ENCODE results near the gene HTT.
"Not testable (repeated sequence)": the region's sequence is repeated elsewhere in the genome, so short reads cannot be mapped to it uniquely, and the experiment has no call there.

The HTT gene

GRCh38 chr4:3082925-3083515, 8.5 kb downstream of the HTT start:
- in situ Hi-C loops (cut with MboI; ENCODE audit: low sequenced_read_pairs), result no loop called here
- no peak overlapping the region for H3K4me3 ChIP-seq
- DNase-seq (ENCODE audit: low spot score in 2 of 2), result no peak

GRCh38 chr4:3083732-3084131, 9.3 kb downstream of the HTT start:
- Histone ChIP-seq H3K36me3 (replicated peaks) (peaks cover 8% of the 10 kb centered on the region; the same call in 1 of the 2 replicates), H3K4me3 (no peak overlapping the region), H3K27me3 (ENCODE audit: low read depth) (no peaks in the 10 kb centered on the region), H3K9me3 (no peaks in the 10 kb centered on the region), H3K4me1 (no peaks in the 10 kb centered on the region)
- DNase-seq (ENCODE audit: low spot score in 2 of 2), result no peak
- in situ Hi-C loops (cut with MboI; ENCODE audit: low sequenced_read_pairs), result no loop called here

More at GRCh38 chr4:3082925-3083515, 8.5 kb downstream of the HTT start:
- Histone ChIP-seq H3K4me1 (no peaks in the 10 kb centered on the region), H3K27me3 (ENCODE audit: low read depth) (no peaks in the 10 kb centered on the region), H3K9me3 (no peaks in the 10 kb centered on the region), H3K36me3 (replicated peaks) (peaks cover 5% of the 10 kb centered on the region; the same call in 1 of the 2 replicates)

- DNase-seq (ENCODE audit: low spot score in 2 of 2), result no peak
- Histone ChIP-seq H3K27me3 (ENCODE audit: low read depth) (no peaks in the 10 kb centered on the region), H3K36me3 (replicated peaks) (peaks cover 18% of the 10 kb centered on the region), H3K4me1 (no peaks in the 10 kb centered on the region), H3K9me3 (no peaks in the 10 kb centered on the region), H3K4me3 (no peak overlapping the region)
- in situ Hi-C loops (cut with MboI; ENCODE audit: low sequenced_read_pairs), result no loop called here
Observed at GRCh38 chr4:3085948-3086670, 11.6 kb downstream of the HTT start.

- no peak for DNase-seq (ENCODE audit: low spot score in 2 of 2)
- H3K36me3 ChIP-seq (replicated peaks), result peaks cover 18% of the 10 kb centered on the region
- in situ Hi-C loops (cut with MboI; ENCODE audit: low sequenced_read_pairs), result no loop called here
- no peak overlapping the region for H3K4me3 ChIP-seq
- no peaks in the 10 kb centered on the region for H3K9me3 ChIP-seq
- H3K4me1 ChIP-seq, result no peaks in the 10 kb centered on the region
- H3K27me3 ChIP-seq (ENCODE audit: low read depth), result no peaks in the 10 kb centered on the region
Observed at GRCh38 chr4:3087115-3087797, 12.8 kb downstream of the HTT start.

- Histone ChIP-seq H3K4me1 (no peaks in the 10 kb centered on the region), H3K36me3 (replicated peaks) (peaks cover 30% of the 10 kb centered on the region), H3K9me3 (no peaks in the 10 kb centered on the region; the same call in 1 of the 2 replicates), H3K4me3 (no peak overlapping the region), H3K27me3 (ENCODE audit: low read depth) (no peaks in the 10 kb centered on the region)
- no peak for DNase-seq (ENCODE audit: low spot score in 2 of 2)
- in situ Hi-C loops (cut with MboI; ENCODE audit: low sequenced_read_pairs), result no loop called here
Observed at GRCh38 chr4:3091464-3091863, 17.0 kb downstream of the HTT start.

DNA sequence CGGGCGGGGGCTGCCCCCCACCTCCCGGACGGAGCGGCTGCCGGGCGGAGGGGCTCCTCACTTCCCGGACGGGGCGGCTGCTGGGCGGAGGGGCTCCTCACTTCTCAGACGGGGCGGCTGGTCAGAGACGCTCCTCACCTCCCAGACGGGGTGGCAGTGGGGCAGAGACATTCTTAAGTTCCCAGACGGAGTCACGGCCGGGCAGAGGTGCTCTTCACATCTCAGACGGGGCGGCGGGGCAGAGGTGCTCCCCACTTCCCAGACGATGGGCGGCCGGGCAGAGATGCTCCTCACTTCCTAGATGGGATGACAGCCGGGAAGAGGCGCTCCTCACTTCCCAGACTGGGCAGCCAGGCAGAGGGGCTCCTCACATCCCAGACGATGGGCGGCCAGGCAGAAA, 20.2 kb downstream of the HTT start:
- H3K27me3 ChIP-seq (ENCODE audit: low read depth); H3K4me3 ChIP-seq; H3K9me3 ChIP-seq; DNase-seq (ENCODE audit: low spot score in 2 of 2); in situ Hi-C loops (cut with MboI; ENCODE audit: low sequenced_read_pairs); H3K4me1 ChIP-seq: not testable (repeated sequence)
- H3K36me3 ChIP-seq (replicated peaks), result peaks cover 21% of the 10 kb centered on the region

GRCh38 chr4:3096202-3096601, 21.7 kb downstream of the HTT start:
- in situ Hi-C loops (cut with MboI; ENCODE audit: low sequenced_read_pairs), result no loop called here
- no peak for DNase-seq (ENCODE audit: low spot score in 2 of 2)
- no peaks in the 10 kb centered on the region; the same call in 1 of the 2 replicates for H3K9me3 ChIP-seq

DNA sequence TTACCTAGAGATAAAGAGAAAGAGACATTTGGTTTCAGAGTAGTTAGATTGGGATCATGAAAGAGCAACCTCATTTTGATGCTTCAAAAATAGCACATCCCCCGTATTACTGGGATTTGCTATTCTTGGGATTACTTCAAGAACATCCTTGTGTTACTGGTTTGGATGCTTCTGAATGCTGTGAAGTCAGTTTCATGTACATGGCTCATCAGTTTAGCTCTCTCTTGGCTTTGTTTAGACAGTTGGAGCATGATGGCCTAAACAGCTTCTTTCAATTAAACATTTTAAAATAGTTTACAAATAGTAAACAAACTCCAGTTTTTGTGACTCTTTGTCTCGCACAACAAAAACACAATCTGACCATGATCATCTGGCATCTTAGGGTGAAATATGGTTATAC, 23.9 kb downstream of the HTT start:
- H3K36me3 ChIP-seq (replicated peaks), result peaks cover 18% of the 10 kb centered on the region

More at GRCh38 chr4:3096202-3096601, 21.7 kb downstream of the HTT start:
- Histone ChIP-seq H3K4me3 (no peak overlapping the region), H3K36me3 (replicated peaks) (peaks cover 23% of the 10 kb centered on the region), H3K27me3 (ENCODE audit: low read depth) (no peaks in the 10 kb centered on the region), H3K4me1 (no peaks in the 10 kb centered on the region)

GRCh38 chr4:3106339-3107186, 32.1 kb downstream of the HTT start:
- DNase-seq (ENCODE audit: low spot score in 2 of 2), result peak; percentile 73 to 86
- Histone ChIP-seq H3K4me1 (no peaks in the 10 kb centered on the region), H3K27me3 (ENCODE audit: low read depth) (no peaks in the 10 kb centered on the region), H3K9me3 (no peaks in the 10 kb centered on the region), H3K4me3 (no peak overlapping the region), H3K36me3 (replicated peaks) (peaks cover 52% of the 10 kb centered on the region)
- in situ Hi-C loops (cut with MboI; ENCODE audit: low sequenced_read_pairs), result loop anchor here (10.0 kb wide), 1 partner anchor 338 kb away; the partner anchor contains the start of gene HGFAC

More for the DNA sequence above, 23.9 kb downstream of the HTT start:
- Histone ChIP-seq H3K4me1 (no peaks in the 10 kb centered on the region), H3K27me3 (ENCODE audit: low read depth) (no peaks in the 10 kb centered on the region), H3K9me3 (no peaks in the 10 kb centered on the region; the same call in 1 of the 2 replicates), H3K4me3 (no peak overlapping the region)
- in situ Hi-C loops (cut with MboI; ENCODE audit: low sequenced_read_pairs), result no loop called here
- no peak for DNase-seq (ENCODE audit: low spot score in 2 of 2)

DNA sequence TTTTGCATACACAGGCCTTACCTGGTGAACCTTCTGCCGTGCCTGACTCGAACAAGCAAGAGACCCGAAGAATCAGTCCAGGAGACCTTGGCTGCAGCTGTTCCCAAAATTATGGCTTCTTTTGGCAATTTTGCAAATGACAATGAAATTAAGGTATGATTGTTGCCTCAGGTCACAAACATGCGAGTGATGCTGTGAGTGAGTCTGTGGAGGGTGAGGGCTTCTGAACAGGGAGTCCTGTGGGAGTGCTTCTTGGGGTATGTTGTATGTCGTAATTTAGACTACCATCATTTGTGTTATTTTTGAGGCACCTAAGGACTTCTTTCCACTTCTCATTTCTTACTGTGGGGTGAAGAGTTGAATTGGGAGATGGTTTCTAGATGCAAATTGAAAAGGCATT, 32.8 kb downstream of the HTT start:
- in situ Hi-C loops (cut with MboI; ENCODE audit: low sequenced_read_pairs), result loop anchor here (10.0 kb wide), 1 partner anchor 338 kb away; the partner anchor contains the start of gene HGFAC
- peaks cover 58% of the 10 kb centered on the region for H3K36me3 ChIP-seq (replicated peaks)
- H3K27me3 ChIP-seq (ENCODE audit: low read depth), result no peaks in the 10 kb centered on the region
- no peaks in the 10 kb centered on the region for H3K9me3 ChIP-seq
- H3K4me3 ChIP-seq, result no peak overlapping the region
- no peak for DNase-seq (ENCODE audit: low spot score in 2 of 2)
- H3K4me1 ChIP-seq, result no peaks in the 10 kb centered on the region

GRCh38 chr4:3107691-3108121, 33.2 kb downstream of the HTT start:
- no peak for DNase-seq (ENCODE audit: low spot score in 2 of 2)
- Histone ChIP-seq H3K9me3 (no peaks in the 10 kb centered on the region), H3K4me3 (no peak overlapping the region), H3K4me1 (0 out of 2 replicates have a peak, but pooled peaks cover 2% of the 10 kb centered on the region), H3K36me3 (replicated peaks) (peaks cover 63% of the 10 kb centered on the region), H3K27me3 (ENCODE audit: low read depth) (no peaks in the 10 kb centered on the region)
- in situ Hi-C loops (cut with MboI; ENCODE audit: low sequenced_read_pairs), result loop anchor here (10.0 kb wide), 1 partner anchor 337 kb away; the partner anchor contains the start of gene HGFAC

- no peaks in the 10 kb centered on the region for H3K9me3 ChIP-seq
- peaks cover 68% of the 10 kb centered on the region for H3K36me3 ChIP-seq (replicated peaks)
- no peak overlapping the region for H3K4me3 ChIP-seq
- DNase-seq (ENCODE audit: low spot score in 2 of 2), result no peak
- in situ Hi-C loops (cut with MboI; ENCODE audit: low sequenced_read_pairs), result loop anchor here (10.0 kb wide), 1 partner anchor 337 kb away; the partner anchor contains the start of gene HGFAC
- peaks cover 4% of the 10 kb centered on the region; the same call in 1 of the 2 replicates for H3K4me1 ChIP-seq
- no peaks in the 10 kb centered on the region for H3K27me3 ChIP-seq (ENCODE audit: low read depth)
Observed at GRCh38 chr4:3108211-3108610, 33.7 kb downstream of the HTT start.

GRCh38 chr4:3111461-3111860, 37.0 kb downstream of the HTT start:
- H3K36me3 ChIP-seq (replicated peaks), result peaks cover 74% of the 10 kb centered on the region
- DNase-seq (ENCODE audit: low spot score in 2 of 2), result peak in 1 of 2 experiments; percentile 13
- in situ Hi-C loops (cut with MboI; ENCODE audit: low sequenced_read_pairs), result no loop called here

More at GRCh38 chr4:3111461-3111860, 37.0 kb downstream of the HTT start:
- H3K9me3 ChIP-seq, result no peaks in the 10 kb centered on the region
- H3K4me3 ChIP-seq, result no peak overlapping the region
- no peaks in the 10 kb centered on the region for H3K27me3 ChIP-seq (ENCODE audit: low read depth)
- H3K4me1 ChIP-seq, result peaks cover 4% of the 10 kb centered on the region; the same call in 1 of the 2 replicates

All from HAP-1 (cell line).